ENCODE data around the gene AAMDC.
A peak's percentile ranks its signal among the peaks of the same experiment; 100 is the strongest.
"Not testable (repeated sequence)": the region's sequence is repeated elsewhere in the genome, so short reads cannot be mapped to it uniquely, and the experiment has no call there.

AAMDC gene

GRCh38 chr11:77851503-77851902, 30.6 kb downstream of the AAMDC start:
- no peak overlapping the region for H3K9ac ChIP-seq (ENCODE audit: low read length in 5 of 5)
- H3K27ac ChIP-seq (ENCODE audit: low read depth, low read length), result no peak overlapping the region
- H3K4me1 ChIP-seq (ENCODE audit: control insufficient read depth in 5 of 5, insufficient read depth in 5 of 5, low read length in 5 of 5), result no peaks in the 10 kb centered on the region
- peaks cover 0 to 7% (median 4%) of the 10 kb centered on the region in 5 donors for H3K9me3 ChIP-seq (ENCODE audit: control insufficient read depth in 5 of 5, low read length in 5 of 5)
- no peak overlapping the region for H3K4me3 ChIP-seq (ENCODE audit: low read depth in 1 of 5, low read length in 5 of 5)
- peaks cover 32 to 60% (median 48%) of the 10 kb centered on the region in 5 donors for H3K36me3 ChIP-seq (ENCODE audit: control insufficient read depth in 5 of 5, insufficient read depth in 5 of 5, low read length in 5 of 5)
- no peaks in the 10 kb centered on the region for H3K27me3 ChIP-seq (ENCODE audit: control insufficient read depth in 5 of 5, insufficient read depth in 4 of 5, low read length in 5 of 5)

DNA sequence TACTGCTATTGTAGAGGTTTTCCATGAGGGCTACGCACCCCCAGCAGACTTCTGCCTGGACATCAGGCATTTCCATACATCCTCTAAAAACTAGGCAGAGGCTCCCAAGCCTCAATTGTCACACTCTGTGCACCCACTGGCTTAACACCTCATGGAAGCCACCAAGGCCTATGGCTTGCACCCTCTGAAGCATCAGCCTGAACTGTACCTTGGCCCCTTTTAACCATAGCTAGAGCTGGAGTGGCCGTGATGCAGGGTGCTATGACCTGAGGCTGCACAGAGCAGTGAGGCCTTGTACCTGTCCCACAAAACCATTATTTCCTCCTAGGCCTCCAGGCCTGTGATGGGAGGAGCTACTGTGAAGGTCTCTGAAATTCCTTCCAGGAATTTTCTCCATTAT, 33.9 kb downstream of the AAMDC start:
- H3K4me1 ChIP-seq (ENCODE audit: control insufficient read depth in 5 of 5, insufficient read depth in 5 of 5, low read length in 5 of 5), result no peaks in the 10 kb centered on the region
- no peak overlapping the region for H3K4me3 ChIP-seq (ENCODE audit: low read depth in 1 of 5, low read length in 5 of 5)
- no peak overlapping the region for H3K27ac ChIP-seq (ENCODE audit: low read depth, low read length)
- H3K27me3 ChIP-seq (ENCODE audit: control insufficient read depth in 5 of 5, insufficient read depth in 4 of 5, low read length in 5 of 5), result no peaks in the 10 kb centered on the region
- H3K36me3 ChIP-seq (ENCODE audit: control insufficient read depth in 5 of 5, insufficient read depth in 5 of 5, low read length in 5 of 5), result peaks cover 14 to 50% (median 37%) of the 10 kb centered on the region in 5 donors
- peaks cover 0 to 7% (median 4%) of the 10 kb centered on the region in 5 donors for H3K9me3 ChIP-seq (ENCODE audit: control insufficient read depth in 5 of 5, low read length in 5 of 5)
- no peak overlapping the region for H3K9ac ChIP-seq (ENCODE audit: low read length in 5 of 5)

- H3K27me3 ChIP-seq (ENCODE audit: control insufficient read depth in 5 of 5, insufficient read depth in 4 of 5, low read length in 5 of 5); H3K9ac ChIP-seq (ENCODE audit: low read length in 5 of 5); H3K4me3 ChIP-seq (ENCODE audit: low read depth in 1 of 5, low read length in 5 of 5); H3K9me3 ChIP-seq (ENCODE audit: control insufficient read depth in 5 of 5, low read length in 5 of 5); H3K4me1 ChIP-seq (ENCODE audit: control insufficient read depth in 5 of 5, insufficient read depth in 5 of 5, low read length in 5 of 5); H3K27ac ChIP-seq (ENCODE audit: low read depth, low read length): not testable (repeated sequence)
- peaks cover 9 to 46% (median 32%) of the 10 kb centered on the region in 5 donors for H3K36me3 ChIP-seq (ENCODE audit: control insufficient read depth in 5 of 5, insufficient read depth in 5 of 5, low read length in 5 of 5)
Observed at GRCh38 chr11:77857906-77858457, 37.0 kb downstream of the AAMDC start.

DNA sequence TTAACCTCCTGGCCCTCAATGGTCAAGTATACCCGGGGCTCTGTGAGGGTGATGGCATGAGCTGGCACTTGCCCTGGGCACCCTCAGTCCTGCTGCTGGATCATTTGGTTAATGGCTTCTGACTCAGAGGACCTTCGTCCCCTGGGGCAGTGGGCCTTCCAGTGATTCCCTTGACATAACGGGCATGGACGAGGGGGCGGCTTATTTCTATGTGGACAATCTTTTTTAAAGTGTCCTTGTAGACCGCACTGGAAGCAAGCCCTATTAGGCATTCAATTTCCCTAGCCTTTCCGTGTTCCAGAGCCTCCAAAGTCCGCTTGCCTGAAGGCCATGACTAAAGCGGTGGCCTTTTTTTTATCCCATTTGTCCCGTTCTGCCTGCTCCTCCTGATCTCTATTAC, 40.5 kb downstream of the AAMDC start:
- H3K27me3 ChIP-seq (ENCODE audit: control insufficient read depth in 5 of 5, insufficient read depth in 4 of 5, low read length in 5 of 5); H3K27ac ChIP-seq (ENCODE audit: low read depth, low read length): not testable (repeated sequence)

DNA sequence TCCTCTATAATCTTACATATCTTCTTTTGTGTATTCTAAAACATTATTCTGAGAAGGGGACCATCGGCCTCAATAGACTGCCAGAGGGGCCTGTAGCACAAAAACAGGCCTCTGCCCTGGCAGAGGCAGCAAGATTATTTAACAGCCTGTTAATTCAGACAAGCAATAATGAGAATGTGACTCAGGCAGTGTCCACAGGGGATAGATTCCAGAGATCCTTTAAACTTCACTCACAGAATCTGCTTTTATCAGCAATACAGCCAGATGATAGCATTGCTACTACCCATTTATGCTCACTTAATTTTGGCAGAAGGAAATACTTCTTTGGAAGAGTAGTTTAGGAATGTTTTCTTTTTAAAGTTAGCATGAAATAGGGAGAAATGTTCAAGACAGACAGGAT, 44.9 kb downstream of the AAMDC start:
- Histone ChIP-seq H3K27ac (ENCODE audit: low read depth, low read length) (peak overlapping the region; percentile 32), H3K9ac (ENCODE audit: low read length in 5 of 5) (peak overlapping the region in 2 of 5 donors; percentile 20 to 36), H3K4me3 (ENCODE audit: low read depth in 1 of 5, low read length in 5 of 5) (no peak overlapping the region), H3K27me3 (ENCODE audit: control insufficient read depth in 5 of 5, insufficient read depth in 4 of 5, low read length in 5 of 5) (no peaks in the 10 kb centered on the region), H3K36me3 (ENCODE audit: control insufficient read depth in 5 of 5, insufficient read depth in 5 of 5, low read length in 5 of 5) (peaks cover 14 to 36% (median 18%) of the 10 kb centered on the region in 5 donors), H3K4me1 (ENCODE audit: control insufficient read depth in 5 of 5, insufficient read depth in 5 of 5, low read length in 5 of 5) (peaks cover 0 to 14% (median 13%) of the 10 kb centered on the region in 5 donors), H3K9me3 (ENCODE audit: control insufficient read depth in 5 of 5, low read length in 5 of 5) (no peaks in the 10 kb centered on the region)

More for the DNA sequence above, 40.5 kb downstream of the AAMDC start:
- not testable (repeated sequence) for H3K9me3 ChIP-seq (ENCODE audit: control insufficient read depth in 5 of 5, low read length in 5 of 5); H3K9ac ChIP-seq (ENCODE audit: low read length in 5 of 5); H3K4me3 ChIP-seq (ENCODE audit: low read depth in 1 of 5, low read length in 5 of 5)
- Histone ChIP-seq H3K4me1 (ENCODE audit: control insufficient read depth in 5 of 5, insufficient read depth in 5 of 5, low read length in 5 of 5) (peaks cover 0 to 13% (median 12%) of the 10 kb centered on the region in 5 donors), H3K36me3 (ENCODE audit: control insufficient read depth in 5 of 5, insufficient read depth in 5 of 5, low read length in 5 of 5) (peaks cover 6 to 29% (median 13%) of the 10 kb centered on the region in 5 donors)

- H3K9me3 ChIP-seq (ENCODE audit: control insufficient read depth in 5 of 5, low read length in 5 of 5), result no peaks in the 10 kb centered on the region
- H3K27me3 ChIP-seq (ENCODE audit: control insufficient read depth in 5 of 5, insufficient read depth in 4 of 5, low read length in 5 of 5), result no peaks in the 10 kb centered on the region
- H3K4me1 ChIP-seq (ENCODE audit: control insufficient read depth in 5 of 5, insufficient read depth in 5 of 5, low read length in 5 of 5), result peaks cover 0 to 14% (median 13%) of the 10 kb centered on the region in 5 donors
- H3K27ac ChIP-seq (ENCODE audit: low read depth, low read length), result no peak overlapping the region
- H3K4me3 ChIP-seq (ENCODE audit: low read depth in 1 of 5, low read length in 5 of 5), result no peak overlapping the region
- H3K36me3 ChIP-seq (ENCODE audit: control insufficient read depth in 5 of 5, insufficient read depth in 5 of 5, low read length in 5 of 5), result peaks cover 16 to 38% (median 20%) of the 10 kb centered on the region in 5 donors
- peak overlapping the region in 2 of 5 donors; percentile 30 to 36 for H3K9ac ChIP-seq (ENCODE audit: low read length in 5 of 5)
Observed at GRCh38 chr11:77866336-77866735, 45.4 kb downstream of the AAMDC start.

GRCh38 chr11:77868744-77869143, 47.8 kb downstream of the AAMDC start:
- H3K27ac ChIP-seq (ENCODE audit: low read depth, low read length), result no peak overlapping the region
- no peaks in the 10 kb centered on the region for H3K27me3 ChIP-seq (ENCODE audit: control insufficient read depth in 5 of 5, insufficient read depth in 4 of 5, low read length in 5 of 5)
- no peak overlapping the region for H3K4me3 ChIP-seq (ENCODE audit: low read depth in 1 of 5, low read length in 5 of 5)
- H3K9ac ChIP-seq (ENCODE audit: low read length in 5 of 5), result no peak overlapping the region
- H3K9me3 ChIP-seq (ENCODE audit: control insufficient read depth in 5 of 5, low read length in 5 of 5), result no peaks in the 10 kb centered on the region
- peaks cover 0 to 14% (median 13%) of the 10 kb centered on the region in 5 donors for H3K4me1 ChIP-seq (ENCODE audit: control insufficient read depth in 5 of 5, insufficient read depth in 5 of 5, low read length in 5 of 5)
- H3K36me3 ChIP-seq (ENCODE audit: control insufficient read depth in 5 of 5, insufficient read depth in 5 of 5, low read length in 5 of 5), result peaks cover 24 to 51% (median 30%) of the 10 kb centered on the region in 5 donors

- Histone ChIP-seq H3K4me3 (ENCODE audit: low read depth in 1 of 5, low read length in 5 of 5) (no peak overlapping the region), H3K27ac (ENCODE audit: low read depth, low read length) (no peak overlapping the region), H3K27me3 (ENCODE audit: control insufficient read depth in 5 of 5, insufficient read depth in 4 of 5, low read length in 5 of 5) (no peaks in the 10 kb centered on the region), H3K4me1 (ENCODE audit: control insufficient read depth in 5 of 5, insufficient read depth in 5 of 5, low read length in 5 of 5) (no peaks in the 10 kb centered on the region), H3K9me3 (ENCODE audit: control insufficient read depth in 5 of 5, low read length in 5 of 5) (no peaks in the 10 kb centered on the region), H3K36me3 (ENCODE audit: control insufficient read depth in 5 of 5, insufficient read depth in 5 of 5, low read length in 5 of 5) (peaks cover 46 to 71% (median 51%) of the 10 kb centered on the region in 5 donors), H3K9ac (ENCODE audit: low read length in 5 of 5) (no peak overlapping the region)
Observed at GRCh38 chr11:77871855-77872254, 50.9 kb downstream of the AAMDC start.

DNA sequence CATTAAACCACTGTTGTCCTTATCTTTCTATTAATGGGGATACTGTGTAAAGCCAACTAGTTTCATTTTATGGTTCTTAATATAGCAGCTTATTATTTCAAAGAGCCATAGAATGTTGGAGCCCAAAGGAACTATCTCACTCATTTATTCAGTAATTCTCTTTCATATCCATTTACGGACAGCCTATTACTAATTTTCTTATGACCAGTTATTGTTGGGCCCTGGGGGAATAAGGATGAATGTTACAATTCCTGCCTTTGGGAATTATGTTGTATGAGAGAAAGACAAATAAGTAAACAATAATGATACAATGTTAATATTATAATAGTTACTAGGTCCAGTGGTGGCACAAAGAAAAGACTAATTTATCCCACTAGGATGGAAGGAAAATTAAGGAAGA, 52.4 kb downstream of the AAMDC start:
- Histone ChIP-seq H3K27me3 (ENCODE audit: control insufficient read depth in 5 of 5, insufficient read depth in 4 of 5, low read length in 5 of 5) (no peaks in the 10 kb centered on the region), H3K9me3 (ENCODE audit: control insufficient read depth in 5 of 5, low read length in 5 of 5) (no peaks in the 10 kb centered on the region), H3K27ac (ENCODE audit: low read depth, low read length) (no peak overlapping the region), H3K4me3 (ENCODE audit: low read depth in 1 of 5, low read length in 5 of 5) (no peak overlapping the region), H3K4me1 (ENCODE audit: control insufficient read depth in 5 of 5, insufficient read depth in 5 of 5, low read length in 5 of 5) (peaks cover 0 to 1% (median 0%) of the 10 kb centered on the region in 5 donors), H3K36me3 (ENCODE audit: control insufficient read depth in 5 of 5, insufficient read depth in 5 of 5, low read length in 5 of 5) (peaks cover 43 to 76% (median 55%) of the 10 kb centered on the region in 5 donors), H3K9ac (ENCODE audit: low read length in 5 of 5) (no peak overlapping the region)

DNA sequence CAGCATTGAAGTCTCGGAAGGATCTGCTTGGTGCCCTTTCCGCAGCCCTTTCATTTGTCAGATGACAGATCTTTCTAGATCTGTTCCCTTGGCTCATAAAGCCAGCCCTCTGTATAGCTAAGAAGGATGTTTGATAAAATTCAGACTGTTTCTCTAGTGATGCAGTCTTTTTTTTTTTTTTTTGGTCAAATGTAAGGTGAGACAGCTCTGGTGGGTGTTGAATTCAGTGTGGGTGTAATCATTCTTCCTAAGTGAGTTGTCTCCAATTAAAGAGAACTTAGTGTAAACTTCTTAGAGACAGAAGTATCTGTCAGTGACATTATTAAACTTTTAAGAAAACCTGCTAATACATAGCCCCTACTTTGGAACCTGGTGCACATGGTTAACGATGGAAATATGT, 53.3 kb downstream of the AAMDC start:
- peaks cover 41 to 77% (median 62%) of the 10 kb centered on the region in 5 donors for H3K36me3 ChIP-seq (ENCODE audit: control insufficient read depth in 5 of 5, insufficient read depth in 5 of 5, low read length in 5 of 5)

More for the DNA sequence above, 53.3 kb downstream of the AAMDC start:
- no peak overlapping the region for H3K9ac ChIP-seq (ENCODE audit: low read length in 5 of 5)
- H3K4me3 ChIP-seq (ENCODE audit: low read depth in 1 of 5, low read length in 5 of 5), result no peak overlapping the region
- peaks cover 0 to 10% (median 2%) of the 10 kb centered on the region in 5 donors for H3K4me1 ChIP-seq (ENCODE audit: control insufficient read depth in 5 of 5, insufficient read depth in 5 of 5, low read length in 5 of 5)
- no peaks in the 10 kb centered on the region for H3K27me3 ChIP-seq (ENCODE audit: control insufficient read depth in 5 of 5, insufficient read depth in 4 of 5, low read length in 5 of 5)
- H3K27ac ChIP-seq (ENCODE audit: low read depth, low read length), result no peak overlapping the region
- no peaks in the 10 kb centered on the region for H3K9me3 ChIP-seq (ENCODE audit: control insufficient read depth in 5 of 5, low read length in 5 of 5)
